GM12875 (cell line): Measurements from ENCODE around the gene SLC25A21.
"Not testable (repeated sequence)": the region's sequence is repeated elsewhere in the genome, so short reads cannot be mapped to it uniquely, and the experiment has no call there.

ENCODE experiments used
- H3K4me3 ChIP-seq: one replicate; pipeline ENCODE4 v1.5.1; 2011; ENCODE audit warnings: low read depth, low read length, control low read depth
- CTCF ChIP-seq: IDR thresholded peaks from 2 replicates; pipeline ENCODE4 v1.5.1; 2011; ENCODE audit warnings: low read depth, mild to moderate bottlenecking, control low read depth, inconsistent platforms, low read length, moderate library complexity, borderline replicate concordance; ENCODE audit not compliant: insufficient read depth

SLC25A21 gene

DNA sequence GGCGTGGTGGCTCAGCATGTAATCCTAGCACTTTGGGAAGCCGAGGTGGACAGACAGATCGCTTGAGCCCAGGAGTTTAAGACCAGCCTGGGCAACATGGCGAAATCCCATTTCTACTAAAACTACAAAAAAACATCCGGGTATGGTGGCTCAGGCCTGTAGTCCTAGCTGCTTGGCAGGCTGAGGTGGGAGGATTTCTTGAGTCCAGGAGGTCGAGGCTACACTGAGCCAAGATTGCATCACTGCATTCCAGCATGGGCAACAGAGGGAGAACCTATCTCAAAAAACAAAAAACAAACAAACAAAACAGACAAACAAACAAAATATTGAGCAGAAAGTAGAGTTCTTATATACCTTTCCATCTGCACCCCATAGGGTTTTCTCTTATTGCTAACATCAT is 9.0 kb upstream of the SLC25A21 start:
- H3K4me3 ChIP-seq, result no peak overlapping the region
- TF ChIP-seq CTCF, result no peak

DNA sequence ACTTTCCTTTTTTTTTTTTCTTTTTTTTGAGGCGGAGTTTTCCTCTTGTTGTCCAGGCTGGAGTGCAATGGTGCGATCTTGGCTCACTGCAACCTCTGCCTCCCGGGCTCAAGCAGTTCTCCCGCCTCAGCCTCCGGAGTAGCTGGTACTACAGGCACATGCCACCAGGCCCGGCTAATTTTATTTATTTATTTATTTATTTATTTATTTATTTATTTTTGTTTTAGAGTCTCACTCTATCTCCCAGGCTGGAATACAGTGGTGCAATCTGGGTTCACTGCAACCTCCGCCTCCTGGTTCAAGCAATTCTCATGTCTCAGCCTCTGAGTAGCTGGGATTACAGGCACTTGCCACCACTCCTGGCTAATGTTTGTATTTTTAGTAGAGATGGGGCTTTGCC is 8.5 kb upstream of the SLC25A21 start:
- H3K4me3 ChIP-seq, result not testable (repeated sequence)

DNA sequence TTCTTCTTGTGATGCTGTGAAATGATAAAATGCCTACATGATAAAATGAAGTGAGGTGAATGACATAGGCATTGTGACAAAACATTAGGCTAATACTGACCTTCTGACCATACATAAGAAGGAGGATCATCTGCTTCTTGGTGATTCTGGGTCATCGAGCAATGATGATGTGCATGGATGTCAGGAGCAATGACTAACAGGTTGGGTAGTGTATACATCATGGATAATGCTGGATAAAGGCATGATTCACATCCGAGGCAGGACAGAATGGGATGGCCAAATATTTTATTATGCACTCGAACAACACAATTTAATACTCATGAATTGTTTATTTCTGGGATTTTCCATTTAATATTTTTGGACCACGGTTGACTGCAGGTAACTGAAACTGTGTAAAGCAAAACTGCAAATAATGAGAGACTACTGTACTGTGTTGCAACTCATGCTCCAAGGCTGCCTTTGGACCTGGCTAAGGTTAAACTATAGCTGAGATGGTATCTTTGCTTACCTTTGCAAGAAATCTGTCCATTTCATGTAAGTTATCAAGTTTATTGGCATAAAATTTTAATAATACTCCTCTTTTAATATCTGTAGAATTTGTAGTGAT is 7.6 kb upstream of the SLC25A21 start:
- H3K4me3 ChIP-seq, result no peak overlapping the region
- no peak for TF ChIP-seq CTCF

DNA sequence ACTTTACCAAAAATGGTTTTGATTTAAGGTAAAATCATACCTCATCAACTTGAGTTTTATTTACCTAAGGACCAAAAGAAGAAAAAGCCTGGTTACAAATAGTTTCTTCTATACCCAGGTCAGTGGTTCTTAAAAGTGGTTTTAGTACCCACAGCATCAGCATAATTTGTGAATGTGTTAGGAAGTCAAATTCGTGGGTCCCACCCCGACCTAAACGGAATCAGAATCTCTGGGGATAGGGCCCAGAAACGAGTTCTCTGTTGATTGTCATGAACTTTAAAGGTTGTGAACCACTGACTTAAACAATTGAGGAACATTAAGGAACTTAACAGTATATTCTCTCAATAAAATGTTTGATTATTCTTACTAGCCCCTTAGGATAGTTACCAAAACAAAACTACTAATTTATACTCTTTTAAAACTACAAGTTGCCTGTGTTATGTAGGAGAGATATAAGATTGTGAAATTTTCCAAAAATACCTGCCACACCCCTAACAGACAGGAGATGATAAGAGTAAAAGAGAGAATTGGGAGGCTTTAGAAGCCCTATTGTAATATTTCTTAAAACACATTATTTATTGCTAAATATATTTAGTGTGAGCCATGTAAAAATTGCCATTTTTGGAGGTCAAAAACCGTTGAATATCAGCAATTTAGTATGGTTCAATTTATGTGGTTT is 669 bp upstream of the SLC25A21 start:
- no peak overlapping the region for H3K4me3 ChIP-seq
- TF ChIP-seq CTCF, result no peak

DNA sequence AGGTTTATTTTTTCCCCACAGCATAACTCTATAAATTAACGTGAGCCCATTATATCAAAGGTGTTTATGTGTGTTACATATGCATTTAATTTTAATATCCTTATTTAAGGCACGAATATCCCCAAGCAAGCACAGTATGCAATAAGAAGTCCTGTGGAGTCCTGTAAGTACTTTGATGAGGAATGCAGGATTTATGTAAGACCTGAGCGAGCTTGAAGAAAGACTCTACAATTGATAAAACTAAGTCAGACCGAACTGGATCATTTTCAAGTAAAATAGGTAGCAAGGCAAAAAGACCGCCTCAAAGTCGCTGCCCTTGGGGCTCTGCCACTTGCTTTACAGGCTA is 755 bp downstream of the SLC25A21 start:
- TF ChIP-seq CTCF, result no peak
- H3K4me3 ChIP-seq, result no peak overlapping the region

- no peak for TF ChIP-seq CTCF
- H3K4me3 ChIP-seq, result no peak overlapping the region
Measured at GRCh38 chr14:37170993-37171392, 1.4 kb downstream of the SLC25A21 start.

GRCh38 chr14:37170237-37170636 is 2.2 kb downstream of the SLC25A21 start:
- no peak for TF ChIP-seq CTCF
- no peak overlapping the region for H3K4me3 ChIP-seq

DNA sequence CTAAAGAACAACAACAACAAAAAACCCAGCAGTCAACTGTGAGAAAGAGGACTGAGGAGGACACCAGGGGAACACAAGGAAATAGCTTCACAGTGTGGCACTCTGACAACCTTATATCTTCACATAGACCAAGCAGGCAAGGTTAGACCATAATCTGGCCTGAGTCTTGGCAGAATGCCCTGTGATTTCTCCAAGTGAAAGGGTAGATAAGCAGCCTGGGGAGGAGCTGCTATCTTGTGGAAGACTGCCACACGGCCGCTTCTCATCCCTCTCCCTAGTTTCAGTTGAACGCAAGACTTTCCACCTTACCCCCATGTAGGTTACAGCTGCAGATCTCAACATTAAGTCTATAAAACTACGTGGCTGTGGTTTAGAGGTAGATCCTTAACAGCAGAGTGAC is 3.7 kb downstream of the SLC25A21 start:
- H3K4me3 ChIP-seq, result no peak overlapping the region
- no peak for TF ChIP-seq CTCF
